ENCODE data around the gene REG3A.

Gene REG3A

GRCh38 chr2:79116997-79117928 is 42.3 kb downstream of the REG3A start:
- DNase-seq: no peak

GRCh38 chr2:79114797-79115494 is 44.6 kb downstream of the REG3A start:
- no peak for DNase-seq

GRCh38 chr2:79112269-79112668 is 47.3 kb downstream of the REG3A start:
- no peak for DNase-seq

Data from NK-92 treated with Interleukin-12 subunit alpha and Interleukin-12 subunit beta, amount 100 ng/mL, for 24 hours (cell line).